ENCODE measurements around the gene PPARGC1A.

- TF ChIP-seq ATF2 (CRISPR knock-in tag; IDR thresholded peaks at IDR 0.05; ENCODE audit: borderline replicate concordance, low read depth) (no peak), CREM (CRISPR knock-in tag; IDR thresholded peaks at IDR 0.05) (no peak), CREB1 (CRISPR knock-in tag; IDR thresholded peaks at IDR 0.05) (no peak), CTCF (IDR thresholded peaks at IDR 0.05) (no peak), FOXK1 (CRISPR knock-in tag; IDR thresholded peaks at IDR 0.05) (no peak)
Observed at GRCh38 chr4:23911675-23912455, 22.0 kb upstream of the PPARGC1A start.
